PFSK-1 (cell line): ENCODE measurements around the gene URB2.

Experiments used
- FOXP2 ChIP-seq: optimal IDR thresholded peaks from 2 replicates; pipeline ENCODE3; 2011; ENCODE audit warnings: borderline replicate concordance, control low read depth, inconsistent platforms; ENCODE audit not compliant: insufficient read depth; ENCODE audit errors: extremely low read length, extremely low read depth
- POLR2AphosphoS5 ChIP-seq: IDR thresholded peaks from 2 replicates; pipeline ENCODE4 v1.6.1; 2012; ENCODE audit warnings: low read depth, mild to moderate bottlenecking, control low read depth, low read length, moderate library complexity
- REST ChIP-seq, 2 experiments: IDR thresholded peaks; 2 replicates each; pipeline versions ENCODE4 v1.6.1 to v1.8.0; 2011 to 2012; ENCODE audit warnings: low read depth in 2 of 2, low read length in 2 of 2, control low read depth in 1 of 2, inconsistent platforms in 1 of 2, mild to moderate bottlenecking in 1 of 2, moderate library complexity in 1 of 2; ENCODE audit not compliant: insufficient read depth in 1 of 2
- SIN3A ChIP-seq: IDR thresholded peaks from 2 replicates; pipeline ENCODE4 v1.6.1; 2012; ENCODE audit warnings: mild to moderate bottlenecking, low read length, moderate library complexity, borderline replicate concordance; ENCODE audit not compliant: insufficient read depth
- TAF1 ChIP-seq: IDR thresholded peaks from 2 replicates; pipeline ENCODE4 v1.6.1; 2012; ENCODE audit warnings: low read length, control low read depth, borderline replicate concordance; ENCODE audit not compliant: insufficient read depth

URB2 gene

GRCh38 chr1:229672246-229672645 is 46.2 kb downstream of the URB2 start:
- TF ChIP-seq FOXP2: no peak
- TF ChIP-seq SIN3A: no peak
- no peak for TF ChIP-seq POLR2AphosphoS5
- no peak for TF ChIP-seq TAF1
- TF ChIP-seq REST (IDR thresholded peaks at IDR 0.05; ENCODE audit: insufficient read depth in 1 of 2, low read depth in 2 of 2, low read length in 2 of 2): no peak

GRCh38 chr1:229674042-229674441 is 48.0 kb downstream of the URB2 start:
- no peak for TF ChIP-seq TAF1
- TF ChIP-seq FOXP2: no peak
- TF ChIP-seq POLR2AphosphoS5: no peak
- no peak for TF ChIP-seq SIN3A
- TF ChIP-seq REST (IDR thresholded peaks at IDR 0.05; ENCODE audit: insufficient read depth in 1 of 2, low read depth in 2 of 2, low read length in 2 of 2): no peak

- no peak for TF ChIP-seq FOXP2
- TF ChIP-seq REST (IDR thresholded peaks at IDR 0.05; ENCODE audit: insufficient read depth in 1 of 2, low read depth in 2 of 2, low read length in 2 of 2): no peak
- no peak for TF ChIP-seq TAF1
- TF ChIP-seq SIN3A: no peak
- no peak for TF ChIP-seq POLR2AphosphoS5
These were observed 49.3 kb downstream of the URB2 start for GRCh38 chr1:229675396-229675795.

- no peak for TF ChIP-seq POLR2AphosphoS5
- TF ChIP-seq SIN3A: no peak
- no peak for TF ChIP-seq FOXP2
- no peak for TF ChIP-seq REST (IDR thresholded peaks at IDR 0.05; ENCODE audit: insufficient read depth in 1 of 2, low read depth in 2 of 2, low read length in 2 of 2)
- no peak for TF ChIP-seq TAF1
These were observed 59.1 kb downstream of the URB2 start for GRCh38 chr1:229685149-229685548.

GRCh38 chr1:229689273-229689672 is 63.2 kb downstream of the URB2 start:
- no peak for TF ChIP-seq POLR2AphosphoS5
- no peak for TF ChIP-seq REST (IDR thresholded peaks at IDR 0.05; ENCODE audit: insufficient read depth in 1 of 2, low read depth in 2 of 2, low read length in 2 of 2)
- no peak for TF ChIP-seq TAF1
- TF ChIP-seq SIN3A: no peak
- no peak for TF ChIP-seq FOXP2
